Hematopoietic multipotent progenitor cell treated with erythropoietin and hydrocortisone succinate and interleukin-3 and kit ligand, for 6 days (in vitro differentiated cells): ENCODE measurements around the gene EFEMP2.

Source experiments
- DNase-seq: peaks from one replicate; pipeline ENCODE4 v3.0.0-alpha.2; 2015

Gene EFEMP2

GRCh38 chr11:65872586-65873317 is at the start of gene EFEMP2:
Gene EFEMP2 (minus strand): TSS chr11:65872800. CDS start chr11:65872354, 446 bp downstream.
- no peak for DNase-seq

GRCh38 chr11:65921876-65922275 is 49.3 kb upstream of the EFEMP2 start:
- DNase-seq, result no peak

DNA sequence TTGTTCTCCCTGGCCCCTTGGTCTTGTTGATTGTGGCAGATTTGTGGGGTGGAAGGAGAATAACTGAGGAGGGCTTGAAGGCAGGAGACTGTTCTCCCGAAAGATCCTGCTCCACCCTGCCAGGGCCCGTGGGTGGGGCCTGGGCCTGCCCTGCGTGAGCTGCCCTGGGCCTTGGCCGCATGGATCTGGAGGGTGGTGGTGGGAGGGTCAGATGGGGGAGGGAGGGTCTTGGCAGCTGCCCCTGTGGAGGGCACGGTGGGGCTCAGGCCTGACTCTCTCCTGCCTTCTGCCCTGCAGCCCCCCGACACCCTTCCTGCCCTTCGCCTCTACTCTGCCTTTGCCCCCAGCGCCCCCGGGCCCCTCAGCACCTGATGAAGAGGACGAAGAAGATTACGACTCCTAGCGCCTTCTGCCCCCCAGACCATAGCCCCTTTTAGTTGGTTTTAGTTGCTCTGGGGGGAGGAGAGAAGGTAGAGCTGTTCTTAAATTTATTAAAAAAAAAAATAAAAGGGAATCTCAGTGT is 48.5 kb upstream of the EFEMP2 start:
- DNase-seq, result no peak

DNA sequence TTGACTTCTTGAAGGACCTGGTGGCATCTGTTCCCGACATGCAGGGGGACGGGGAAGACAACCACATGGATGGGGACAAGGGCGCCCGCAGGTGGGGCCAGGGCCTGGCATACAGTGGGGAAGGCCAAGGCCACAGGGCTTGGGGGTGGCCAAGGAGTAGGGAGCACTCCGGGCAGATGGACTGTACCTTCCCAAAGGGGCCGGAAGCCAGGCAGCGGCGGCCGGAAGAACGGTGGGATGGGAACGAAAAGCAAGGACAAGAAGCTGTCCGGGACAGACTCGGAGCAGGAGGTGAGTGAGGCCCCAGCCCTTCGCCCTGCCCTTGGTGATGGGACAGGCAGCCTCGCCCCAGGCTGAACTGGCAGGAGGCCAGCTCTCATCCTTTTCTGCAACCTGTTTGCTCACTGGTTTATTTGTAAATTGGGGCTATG is 47.8 kb upstream of the EFEMP2 start:
- DNase-seq, result no peak

DNA sequence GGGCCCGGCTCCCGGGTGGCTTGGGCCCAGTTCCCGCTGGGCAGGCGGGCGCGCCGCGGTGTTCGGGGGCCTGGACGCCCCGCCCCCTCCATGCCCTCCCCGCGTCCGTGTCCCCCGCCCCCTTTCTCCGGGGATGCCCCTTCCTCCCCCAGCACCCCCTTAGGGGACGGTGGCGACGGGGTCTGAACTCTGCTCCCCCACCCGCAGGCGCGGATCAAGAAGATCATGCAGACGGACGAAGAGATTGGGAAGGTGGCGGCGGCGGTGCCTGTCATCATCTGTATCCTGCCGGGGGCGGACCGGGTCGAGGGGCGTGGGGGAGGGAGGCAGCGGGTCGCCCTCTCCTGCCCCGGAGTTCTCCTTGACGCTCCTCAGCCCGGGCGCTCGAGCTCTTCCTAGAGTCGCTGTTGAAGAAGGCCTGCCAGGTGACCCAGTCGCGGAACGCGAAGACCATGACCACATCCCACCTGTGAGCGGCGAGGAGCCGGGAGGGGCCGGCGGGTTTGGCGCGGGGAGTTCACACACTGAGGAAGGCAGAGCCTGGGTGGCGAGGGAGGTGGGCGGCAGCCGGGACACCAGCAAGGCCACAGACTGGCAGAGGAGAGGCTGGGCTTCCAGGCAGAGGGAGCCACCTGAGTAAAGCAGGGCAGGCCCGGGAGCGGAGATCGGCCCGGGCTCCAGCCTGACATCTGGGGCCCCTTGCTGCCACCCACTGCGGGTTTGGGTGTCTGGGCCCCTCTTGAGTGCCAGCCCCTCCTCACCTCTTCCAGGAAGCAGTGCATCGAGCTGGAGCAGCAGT is 47.2 kb upstream of the EFEMP2 start:
- DNase-seq, result peak; percentile 63

GRCh38 chr11:65919141-65919572 is 46.6 kb upstream of the EFEMP2 start, which contains the start of gene DRAP1:
Gene DRAP1 (plus strand): TSS chr11:65919426. CDS start chr11:65919502, 76 bp downstream.
- peak; percentile 99 for DNase-seq

- peak; percentile 61 for DNase-seq
These were observed 45.9 kb upstream of the EFEMP2 start, which contains the start of gene C11orf68 for GRCh38 chr11:65918211-65919140. Gene C11orf68 (minus strand): TSS chr11:65919062. CDS start chr11:65919031, 31 bp downstream.

- DNase-seq, result no peak
These were observed 45.0 kb upstream of the EFEMP2 start for GRCh38 chr11:65917434-65918210.

DNA sequence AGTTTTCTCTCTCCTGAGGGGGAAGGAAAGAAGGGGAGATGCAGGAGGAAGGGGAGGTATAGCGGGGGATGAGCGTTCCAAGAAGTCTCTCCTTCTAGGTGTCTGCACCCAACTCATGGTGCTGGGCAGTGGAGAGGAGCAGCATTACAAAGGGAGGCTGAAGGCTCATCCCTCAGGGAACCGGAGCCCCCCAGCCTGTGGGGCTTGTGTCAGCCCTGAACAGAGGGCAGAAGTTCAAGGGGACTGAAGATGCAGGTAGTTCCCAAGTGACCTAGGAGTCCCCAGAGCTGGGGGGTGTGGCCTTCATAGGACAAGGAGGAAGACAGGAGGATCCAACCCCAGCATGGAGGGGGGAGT is 44.5 kb upstream of the EFEMP2 start:
- no peak for DNase-seq

DNA sequence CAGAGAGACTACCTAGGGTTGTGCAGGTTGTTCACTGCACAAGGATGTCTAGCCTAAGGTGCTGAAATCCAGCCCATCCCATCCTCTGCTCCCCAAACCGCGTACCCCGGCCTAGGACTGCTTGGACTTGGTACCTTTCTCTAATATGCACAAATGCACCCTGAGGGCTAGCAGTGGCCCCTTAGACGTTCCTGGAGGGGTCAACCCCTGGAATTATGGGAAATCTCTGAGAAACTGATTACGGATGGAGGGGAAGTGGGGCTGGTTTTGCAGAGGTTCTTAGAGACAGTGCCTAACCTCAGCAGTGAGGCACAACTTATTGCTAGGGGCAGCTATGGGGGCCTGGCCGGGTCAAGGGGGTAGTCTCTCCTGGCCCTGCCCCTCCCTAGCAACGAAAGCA is 43.8 kb upstream of the EFEMP2 start:
- DNase-seq, result no peak

DNA sequence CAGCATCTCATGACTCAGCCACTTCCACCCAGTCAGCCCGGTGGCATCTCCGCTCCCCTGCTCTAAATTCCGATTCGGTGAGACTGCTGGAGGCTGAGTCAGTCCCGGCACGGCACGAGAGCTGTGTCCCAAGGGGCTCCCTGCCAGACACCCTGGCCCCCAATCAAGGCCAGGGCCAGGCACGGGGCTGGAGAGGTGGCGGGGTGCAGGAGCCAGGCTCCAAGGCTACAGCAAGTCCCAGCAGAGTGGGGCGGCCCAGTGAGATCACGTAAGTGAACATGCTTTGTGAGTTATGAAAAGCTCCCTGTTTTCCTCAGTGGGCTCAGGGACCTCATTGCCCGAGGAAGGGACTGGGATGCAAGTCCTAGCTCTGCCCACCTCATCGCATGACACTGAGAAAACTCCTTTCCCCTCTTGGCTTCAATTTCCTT is 43.2 kb upstream of the EFEMP2 start:
- peak; percentile 68 for DNase-seq

DNA sequence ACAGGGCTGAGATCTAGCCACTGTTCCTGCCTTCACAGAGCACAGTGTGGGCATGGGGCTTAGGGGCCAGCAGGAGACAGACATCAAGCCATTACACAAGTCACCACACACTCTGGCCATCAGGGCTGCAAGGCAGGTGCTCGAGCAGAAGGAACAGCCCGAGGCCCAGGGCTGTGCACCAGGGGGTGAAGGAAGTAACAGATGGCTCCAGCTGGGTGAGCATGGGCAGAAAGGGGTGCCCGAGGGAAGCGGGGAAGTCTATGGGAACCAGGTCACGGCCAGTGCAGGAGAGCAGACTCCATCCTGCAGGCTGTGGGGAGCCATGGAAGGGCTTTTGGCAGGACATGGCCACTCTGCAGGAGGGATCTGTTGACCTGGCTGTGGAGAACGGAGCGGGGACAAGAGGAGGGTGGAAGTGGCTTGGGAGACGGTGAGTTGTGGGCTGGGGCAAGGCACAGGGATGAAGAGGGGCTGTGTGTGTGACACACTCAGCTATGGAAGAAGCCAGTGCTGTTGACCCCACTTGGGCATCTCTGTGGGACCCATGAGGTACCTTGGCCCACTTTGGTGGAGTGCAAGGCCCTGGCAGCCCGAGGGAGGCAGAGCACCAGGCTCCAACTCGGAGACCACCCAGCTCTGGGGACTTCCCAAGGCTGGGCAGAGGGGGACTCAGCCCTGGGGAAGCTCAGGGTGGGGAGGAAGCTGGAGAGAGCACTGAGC is 42.7 kb upstream of the EFEMP2 start:
- no peak for DNase-seq

GRCh38 chr11:65912845-65913244 is 40.2 kb upstream of the EFEMP2 start:
- DNase-seq, result no peak

DNA sequence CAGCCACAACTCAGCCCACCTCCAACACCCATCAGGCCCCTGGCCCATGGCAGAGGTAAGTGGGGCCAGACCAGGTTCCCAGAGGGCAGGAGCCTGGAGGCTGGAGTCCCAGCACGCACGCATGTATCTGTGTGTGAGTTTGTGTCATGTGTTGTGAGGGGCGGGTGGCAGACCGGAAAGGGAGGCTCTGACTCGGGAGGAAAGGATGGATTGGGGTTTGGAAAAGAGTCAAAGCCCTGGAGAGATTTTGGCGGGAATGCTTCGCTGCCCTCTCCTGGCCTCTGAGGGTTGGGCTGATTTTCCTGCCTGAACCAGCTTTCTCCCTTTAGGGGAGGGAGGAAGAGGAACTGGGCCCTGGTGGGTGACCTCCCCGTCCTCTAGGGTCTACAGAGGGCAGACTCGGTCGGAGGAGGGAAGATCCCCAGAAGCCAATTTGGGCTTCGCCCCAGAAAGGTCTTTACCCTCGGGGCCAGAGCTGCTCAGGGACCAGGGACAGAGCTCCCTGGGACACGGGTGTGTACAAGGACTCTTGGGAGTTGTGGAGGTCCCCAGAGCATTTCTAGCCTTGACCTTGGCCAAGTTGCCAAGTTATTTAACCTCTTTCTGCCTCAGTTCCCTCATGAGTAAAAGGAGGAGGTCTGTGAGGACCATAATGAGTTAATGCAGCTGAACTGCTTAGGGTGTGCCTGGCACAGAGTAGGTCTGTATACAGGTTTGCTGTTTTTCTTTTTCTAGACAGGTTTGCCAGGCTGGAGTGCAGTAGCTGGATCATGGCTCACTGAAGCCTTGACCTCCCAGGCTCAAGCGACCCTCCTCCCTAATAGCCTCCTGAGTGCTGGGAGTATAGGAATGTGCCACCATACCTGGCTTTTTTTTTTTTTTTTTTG is 39.3 kb upstream of the EFEMP2 start:
- no peak for DNase-seq

DNA sequence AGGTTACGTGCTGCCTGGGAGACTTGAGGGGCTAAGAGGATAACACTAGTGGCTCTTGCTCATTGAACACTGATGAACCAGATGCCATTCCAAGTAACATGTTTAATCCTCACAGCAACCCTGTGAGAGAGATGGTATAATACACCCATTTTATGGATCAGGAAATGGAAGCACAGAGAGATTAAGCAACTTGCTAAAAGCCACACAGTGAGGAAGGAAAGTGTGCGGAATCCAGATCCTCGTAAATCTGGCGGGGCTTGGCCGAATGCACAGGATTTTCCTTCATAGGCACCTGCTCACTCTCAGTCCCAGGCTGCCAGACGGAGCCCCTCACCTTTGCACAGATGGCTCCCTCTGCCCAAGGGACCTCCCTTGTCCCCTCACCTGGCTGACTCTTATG is 35.3 kb upstream of the EFEMP2 start:
- DNase-seq, result no peak

GRCh38 chr11:65906602-65907001 is 34.0 kb upstream of the EFEMP2 start:
- peak; percentile 93 for DNase-seq

GRCh38 chr11:65903715-65904114 is 31.1 kb upstream of the EFEMP2 start:
- no peak for DNase-seq

DNA sequence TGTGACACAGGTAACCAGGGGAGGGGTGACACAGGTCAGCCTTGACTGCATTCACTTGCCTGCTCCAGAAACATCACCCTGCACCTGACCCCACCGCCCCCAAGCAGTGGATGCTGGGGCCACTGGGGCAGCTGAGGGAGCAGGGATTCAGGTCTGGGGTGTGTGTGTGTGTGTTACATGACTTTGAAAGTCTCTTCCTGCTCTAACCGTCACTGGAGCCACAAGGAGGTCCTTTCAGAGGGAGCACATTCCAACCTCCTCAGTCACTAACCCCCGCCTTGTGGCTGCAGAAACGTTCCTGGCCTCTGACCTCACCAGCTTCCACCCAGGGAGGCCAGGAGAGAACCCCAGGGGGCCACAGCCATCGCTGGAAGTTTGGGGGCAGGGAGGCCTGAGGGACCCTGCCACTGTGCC is 30.5 kb upstream of the EFEMP2 start:
- no peak for DNase-seq

DNA sequence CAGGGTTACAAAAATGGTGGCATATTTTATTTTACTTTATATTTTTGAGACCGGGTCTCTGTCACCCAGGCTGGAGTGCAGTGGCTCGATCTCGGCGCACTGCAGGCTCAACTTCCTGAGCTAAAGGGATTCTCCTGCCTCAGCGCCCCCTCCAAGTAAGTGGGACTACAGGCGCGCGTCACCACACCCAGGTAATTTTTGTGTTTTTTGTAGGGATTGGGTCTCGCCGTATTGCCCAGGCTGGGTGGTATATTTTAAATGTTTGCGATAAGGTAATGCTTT is 28.2 kb upstream of the EFEMP2 start:
- no peak for DNase-seq
